Erythroblast (primary cell): ENCODE data around the gene SRRD.

Experiments used
- GATA1 ChIP-seq: IDR thresholded peaks from 2 replicates; pipeline ENCODE4 v1.6.1; 2011; ENCODE audit warnings: low read depth, mild to moderate bottlenecking, control low read depth, low read length, moderate library complexity
- POLR2A ChIP-seq: IDR thresholded peaks from 2 replicates; pipeline ENCODE4 v1.6.1; 2011; ENCODE audit warnings: mild to moderate bottlenecking, low read length

- no peak for TF ChIP-seq POLR2A
- TF ChIP-seq GATA1: no peak
Measured at GRCh38 chr22:26453812-26454500, 29.7 kb upstream of the SRRD start.
